ENCODE results near the gene ZNF579. TPM values are rescaled to one million over a fixed set of nuclear protein-coding genes. Genes with fewer than 3 reads are reported as not detected.
"Not testable (repeated sequence)": the region's sequence is repeated elsewhere in the genome, so short reads cannot be mapped to it uniquely, and the experiment has no call there.

Gene ZNF579
- total and polyA plus RNA-seq, 8 donors: 3.1 to 13.0 (median 9.9) TPM

DNA sequence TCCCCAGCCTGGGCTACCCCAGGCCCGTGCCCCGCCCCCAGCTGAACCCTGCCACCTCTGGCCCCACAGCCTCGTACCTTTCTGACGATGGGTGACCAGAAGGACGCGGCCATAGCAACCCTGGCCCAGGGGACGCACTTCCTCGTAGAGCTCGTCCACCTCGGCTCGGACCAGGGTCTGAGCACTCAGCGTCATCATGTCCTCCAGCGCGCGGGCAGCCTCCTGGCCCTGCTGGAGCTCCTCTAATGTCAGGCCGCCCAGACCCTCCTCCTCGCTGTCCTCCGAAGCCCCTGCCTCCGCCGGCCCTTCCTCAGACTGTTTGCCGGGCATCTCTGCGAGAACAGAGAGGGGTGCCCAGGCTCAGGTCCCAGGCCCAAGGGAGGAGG is 44.7 kb downstream of the ZNF579 start:
- Histone ChIP-seq H3K27ac (no peak overlapping the region), H3K9me3 (no peaks in the 10 kb centered on the region), H3K4me3 (no peak overlapping the region), H3K27me3 (peaks cover 0 to 8% (median 0%) of the 10 kb centered on the region in 3 donors), H3K4me1 (no peaks in the 10 kb centered on the region), H3K36me3 (no peaks in the 10 kb centered on the region)
- intact Hi-C loops (cut with DNase I; ENCODE audit: low total_unique reads): no loop called here
- 88 to 94% (median 91%) methylated on average over 9 to 22 of the region's 22 CpGs for WGBS, 5 donors
- TF ChIP-seq POLR2AphosphoS5 (IDR thresholded peaks at IDR 0.05): no peak
- no peak for TF ChIP-seq EP300 (IDR thresholded peaks at IDR 0.05)
- TF ChIP-seq, protein P1, sequence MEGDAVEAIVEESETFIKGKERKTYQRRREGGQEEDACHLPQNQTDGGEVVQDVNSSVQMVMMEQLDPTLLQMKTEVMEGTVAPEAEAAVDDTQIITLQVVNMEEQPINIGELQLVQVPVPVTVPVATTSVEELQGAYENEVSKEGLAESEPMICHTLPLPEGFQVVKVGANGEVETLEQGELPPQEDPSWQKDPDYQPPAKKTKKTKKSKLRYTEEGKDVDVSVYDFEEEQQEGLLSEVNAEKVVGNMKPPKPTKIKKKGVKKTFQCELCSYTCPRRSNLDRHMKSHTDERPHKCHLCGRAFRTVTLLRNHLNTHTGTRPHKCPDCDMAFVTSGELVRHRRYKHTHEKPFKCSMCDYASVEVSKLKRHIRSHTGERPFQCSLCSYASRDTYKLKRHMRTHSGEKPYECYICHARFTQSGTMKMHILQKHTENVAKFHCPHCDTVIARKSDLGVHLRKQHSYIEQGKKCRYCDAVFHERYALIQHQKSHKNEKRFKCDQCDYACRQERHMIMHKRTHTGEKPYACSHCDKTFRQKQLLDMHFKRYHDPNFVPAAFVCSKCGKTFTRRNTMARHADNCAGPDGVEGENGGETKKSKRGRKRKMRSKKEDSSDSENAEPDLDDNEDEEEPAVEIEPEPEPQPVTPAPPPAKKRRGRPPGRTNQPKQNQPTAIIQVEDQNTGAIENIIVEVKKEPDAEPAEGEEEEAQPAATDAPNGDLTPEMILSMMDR (IDR thresholded peaks at IDR 0.05): no peak
- no peak for TF ChIP-seq POLR2A (IDR thresholded peaks at IDR 0.05)
- no peak for DNase-seq

DNA sequence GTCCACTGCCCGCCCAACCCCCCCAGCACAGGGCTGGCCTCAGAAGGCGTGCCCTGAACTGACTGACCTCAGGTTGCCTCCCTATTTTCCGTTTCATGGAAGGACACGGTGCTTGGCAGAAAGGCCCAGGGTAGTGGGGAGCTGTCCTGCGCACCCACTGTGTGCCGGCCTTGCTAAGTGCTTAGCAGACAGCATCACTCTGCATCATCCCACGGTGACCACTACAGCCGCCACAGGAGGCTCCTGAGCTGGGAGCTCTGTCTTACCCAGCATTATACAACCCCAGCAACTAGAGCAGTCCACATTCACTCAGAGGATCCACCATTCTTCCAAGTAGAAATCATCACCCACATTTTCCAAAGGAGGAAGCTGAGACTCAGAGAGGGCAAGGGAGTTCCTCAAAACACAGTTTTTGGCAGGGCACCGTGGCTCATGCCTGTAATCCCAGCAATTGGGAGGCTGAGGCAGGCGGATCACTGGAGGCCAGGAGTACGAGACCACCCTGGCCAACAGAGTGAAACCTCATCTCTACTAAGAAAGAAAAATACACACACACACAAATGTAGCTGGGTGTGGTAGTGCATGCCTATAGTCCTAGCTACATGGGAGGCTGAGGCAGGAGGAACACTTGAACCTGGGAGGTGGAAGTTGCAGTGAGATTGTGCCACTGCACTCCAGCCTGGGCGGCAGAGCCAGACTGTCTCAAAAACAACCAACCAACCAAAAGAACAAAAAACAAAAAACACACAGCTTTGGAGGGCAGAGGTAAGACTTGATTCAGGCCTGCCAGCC is 45.3 kb downstream of the ZNF579 start:
- Histone ChIP-seq H3K36me3 (no peaks in the 10 kb centered on the region), H3K27ac (no peak overlapping the region), H3K4me1 (no peaks in the 10 kb centered on the region), H3K27me3 (peaks cover 0 to 11% (median 0%) of the 10 kb centered on the region in 3 donors), H3K4me3 (no peak overlapping the region), H3K9me3 (no peaks in the 10 kb centered on the region)
- intact Hi-C loops (cut with DNase I; ENCODE audit: low total_unique reads): no loop called here
- TF ChIP-seq, protein P1 (IDR thresholded peaks at IDR 0.05): no peak
- TF ChIP-seq POLR2A (IDR thresholded peaks at IDR 0.05) (no peak), EP300 (IDR thresholded peaks at IDR 0.05) (no peak), POLR2AphosphoS5 (IDR thresholded peaks at IDR 0.05) (no peak)
- no peak for DNase-seq
- WGBS, 5 donors: 69 to 77% (median 75%) methylated on average over 12 of the region's 12 CpGs

DNA sequence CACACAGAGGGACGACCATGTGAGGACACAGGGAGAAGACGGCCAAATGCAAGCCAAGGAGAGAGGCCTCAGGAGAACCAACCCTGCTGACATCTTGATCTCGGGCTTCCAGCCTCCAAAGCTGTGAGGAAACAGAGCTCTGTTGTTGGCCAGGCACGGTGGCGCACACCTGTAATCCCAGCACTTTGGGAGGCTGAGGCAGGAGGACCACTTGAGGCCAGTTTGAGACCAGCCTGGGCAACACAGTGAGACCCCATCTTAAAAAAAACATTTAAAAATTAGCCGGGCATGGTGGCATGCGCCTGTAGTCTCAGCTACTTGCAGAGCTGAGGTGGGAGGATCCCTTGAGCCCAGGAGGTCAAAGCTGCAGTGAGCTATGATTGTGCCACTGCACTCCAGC is 46.4 kb downstream of the ZNF579 start:
- H3K4me1 ChIP-seq; H3K27ac ChIP-seq; intact Hi-C loops (cut with DNase I; ENCODE audit: low total_unique reads); DNase-seq; H3K4me3 ChIP-seq; H3K36me3 ChIP-seq; H3K9me3 ChIP-seq: not testable (repeated sequence)
- WGBS, 5 donors: 81 to 96% (median 92%) methylated on average over 7 of the region's 7 CpGs
- H3K27me3 ChIP-seq: peaks cover 0 to 21% (median 0%) of the 10 kb centered on the region in 3 donors

DNA sequence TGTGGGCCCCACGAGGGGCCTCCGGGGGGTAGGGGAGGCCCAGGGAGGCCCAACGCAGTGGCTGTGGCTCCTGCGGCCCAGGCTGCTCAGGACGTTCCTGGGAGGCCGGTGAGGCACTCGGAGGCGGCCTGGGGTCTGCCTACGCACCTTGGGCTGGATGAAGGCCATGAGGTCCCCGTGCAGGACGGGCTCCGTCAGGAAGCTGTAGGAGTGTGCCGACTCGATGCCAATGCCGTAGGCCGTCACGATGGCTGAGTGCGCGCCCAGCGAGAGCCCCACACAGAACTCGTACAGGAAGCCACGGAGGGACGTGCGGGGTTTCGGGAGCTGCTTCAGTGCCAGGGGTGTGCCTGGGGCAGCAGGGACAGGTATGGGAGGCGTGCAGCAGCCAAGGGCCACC is 49.7 kb downstream of the ZNF579 start:
- Histone ChIP-seq H3K36me3 (no peaks in the 10 kb centered on the region), H3K4me1 (peaks cover 7 to 19% (median 9%) of the 10 kb centered on the region in 4 donors), H3K27me3 (peaks cover 0 to 30% (median 0%) of the 10 kb centered on the region in 3 donors), H3K27ac (no peak overlapping the region), H3K4me3 (no peak overlapping the region), H3K9me3 (no peaks in the 10 kb centered on the region)
- intact Hi-C loops (cut with DNase I; ENCODE audit: low total_unique reads): no loop called here
- no peak for DNase-seq
- TF ChIP-seq POLR2A (IDR thresholded peaks at IDR 0.05) (no peak), EP300 (IDR thresholded peaks at IDR 0.05) (no peak), POLR2AphosphoS5 (IDR thresholded peaks at IDR 0.05) (no peak)
- TF ChIP-seq, protein P1 (IDR thresholded peaks at IDR 0.05): no peak
- WGBS, 5 donors: 85 to 95% (median 91%) methylated on average over 6 to 26 of the region's 26 CpGs

DNA sequence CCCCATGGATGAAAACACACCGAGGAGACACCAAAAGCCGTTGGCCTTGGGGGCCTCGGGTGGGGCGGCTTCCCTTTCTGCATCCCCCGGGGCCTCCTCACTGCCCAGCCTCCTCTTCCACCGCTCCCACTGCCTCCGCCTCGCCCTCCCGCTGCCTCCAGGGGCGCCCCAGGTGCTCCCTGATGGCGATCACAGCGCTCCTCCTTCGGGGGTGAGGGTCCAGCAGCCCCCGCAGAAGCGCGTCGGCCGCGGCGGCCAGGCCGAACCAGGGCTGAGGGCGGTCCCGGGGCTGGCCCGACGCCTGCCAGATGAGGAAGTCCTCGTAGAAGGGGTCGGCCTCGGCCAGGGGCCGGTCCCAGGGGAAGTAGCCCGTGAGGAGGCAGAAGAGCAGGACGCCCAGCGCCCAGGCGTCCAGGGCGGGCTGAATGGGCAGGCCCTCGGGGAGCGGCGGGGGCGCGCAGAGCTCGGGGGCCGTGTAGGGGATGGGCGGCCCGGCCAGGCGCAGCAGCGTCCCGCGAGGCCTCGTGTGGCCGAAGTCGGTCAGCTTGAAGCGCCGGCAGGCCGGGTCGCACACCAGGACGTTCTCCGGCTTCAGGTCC is 50.9 kb downstream of the ZNF579 start:
- no peaks in the 10 kb centered on the region for H3K9me3 ChIP-seq
- 90 to 95% (median 93%) methylated on average over 39 to 56 of the region's 56 CpGs for WGBS, 5 donors
- H3K27ac ChIP-seq: no peak overlapping the region
- H3K27me3 ChIP-seq: peaks cover 0 to 37% (median 0%) of the 10 kb centered on the region in 3 donors
- peaks cover 8 to 26% (median 15%) of the 10 kb centered on the region in 4 donors for H3K4me1 ChIP-seq
- intact Hi-C loops (cut with DNase I; ENCODE audit: low total_unique reads): no loop called here
- no peak for DNase-seq
- no peak overlapping the region for H3K4me3 ChIP-seq
- TF ChIP-seq POLR2AphosphoS5 (IDR thresholded peaks at IDR 0.05) (no peak), POLR2A (IDR thresholded peaks at IDR 0.05) (no peak), EP300 (IDR thresholded peaks at IDR 0.05) (no peak)
- TF ChIP-seq, protein P1 (IDR thresholded peaks at IDR 0.05): no peak
- no peaks in the 10 kb centered on the region for H3K36me3 ChIP-seq

Data from stomach (tissue), 9 donors.